ENCODE measurements around the gene JPT2.

Gene JPT2

DNA sequence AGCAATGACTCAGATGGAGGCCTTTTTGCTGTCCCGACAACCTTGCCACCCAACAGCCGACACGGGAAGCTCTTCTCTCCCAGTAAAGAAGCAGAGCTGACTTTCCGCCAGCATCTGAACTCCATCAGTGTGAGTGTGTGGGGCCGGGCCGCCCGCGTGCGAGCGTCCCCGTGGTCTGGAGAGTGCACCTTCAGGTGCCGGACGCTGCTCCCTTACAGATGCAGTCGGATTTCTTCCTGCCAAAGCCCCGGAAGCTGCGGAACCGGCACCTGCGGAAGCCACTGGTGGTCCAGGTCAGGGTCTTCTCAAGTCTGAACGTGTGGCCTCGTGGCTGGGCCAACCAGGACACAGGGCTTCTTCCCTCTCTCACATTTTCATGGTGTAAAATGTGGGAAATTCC, 15.5 kb upstream of the JPT2 start:
- Histone ChIP-seq H2BK5ac (ENCODE audit: low read length) (no peak overlapping the region), H3K4ac (ENCODE audit: low read length) (no peak overlapping the region), H4K8ac (ENCODE audit: low read depth, low read length) (no peak overlapping the region), H3K4me1 (ENCODE audit: control insufficient read depth in 2 of 2, insufficient read depth in 1 of 2, low read depth in 1 of 2, low read length in 2 of 2) (no peaks in the 10 kb centered on the region), H2AFZ (ENCODE audit: low read length) (no peak overlapping the region), H3K4me2 (ENCODE audit: insufficient read depth, low read length, poor library complexity, severe bottlenecking) (no peak overlapping the region), H3K18ac (ENCODE audit: low read length) (no peak overlapping the region), H3K23ac (ENCODE audit: low read depth, low read length, poor library complexity) (no peak overlapping the region), H2BK15ac (ENCODE audit: low read length) (no peak overlapping the region), H3K27ac (replicated peaks; ENCODE audit: low read length) (no peak overlapping the region), H3K36me3 (replicated peaks in 1 of 2; ENCODE audit: control insufficient read depth in 2 of 2, insufficient read depth in 2 of 2, low read length in 2 of 2) (peaks cover 63 to 92% of the 10 kb centered on the region in 2 donors), H3K4me3 (ENCODE audit: low read length in 2 of 2) (no peak overlapping the region), H2AK5ac (ENCODE audit: low read depth, low read length) (no peak overlapping the region), H4K91ac (ENCODE audit: low read depth, low read length, poor library complexity) (no peak overlapping the region), H3K79me1 (ENCODE audit: low read depth, low read length) (no peaks in the 10 kb centered on the region), H2BK12ac (ENCODE audit: low read length) (no peak overlapping the region), H3K9ac (ENCODE audit: low read depth, low read length, poor library complexity) (peak overlapping the region; percentile 3), H3K27me3 (ENCODE audit: control insufficient read depth in 3 of 3, insufficient read depth in 3 of 3, low read depth in 1 of 3, low read length in 3 of 3) (no peaks in the 10 kb centered on the region), H3K9me3 (replicated peaks in 1 of 2; ENCODE audit: control insufficient read depth in 2 of 2, insufficient read depth in 1 of 2, low read depth in 1 of 2, low read length in 2 of 2) (no peaks in the 10 kb centered on the region), H3K14ac (ENCODE audit: low read length) (no peak overlapping the region), H2BK120ac (ENCODE audit: low read depth, low read length) (no peak overlapping the region)
- no peak for DNase-seq (ENCODE audit: low spot score)
- no CpG with 5 or more reads among the region's 20 CpGs for WGBS, 2 donors (ENCODE audit: extremely low coverage in 2 of 2, insufficient read length in 2 of 2, insufficient replicate concordance in 1 of 2)

DNA sequence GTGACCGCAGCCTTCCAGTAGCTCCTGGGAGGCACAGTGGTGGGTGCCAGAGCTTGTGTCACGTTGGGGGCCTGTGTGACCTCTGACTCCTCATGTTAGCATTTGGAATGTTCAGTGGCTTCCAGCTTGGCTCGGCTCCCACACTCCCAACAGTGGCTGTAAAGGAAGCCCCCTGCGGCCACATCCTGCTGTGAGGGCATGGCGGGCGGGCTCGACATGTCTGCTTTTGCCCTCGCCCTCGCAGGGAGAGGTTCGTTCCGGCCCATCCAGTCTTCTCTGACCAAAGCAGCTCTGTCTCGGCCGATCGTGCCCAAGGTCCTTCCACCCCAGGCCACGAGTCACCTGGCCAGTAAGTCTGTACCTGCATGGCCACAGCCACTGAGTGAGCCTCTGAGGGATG, 12.2 kb upstream of the JPT2 start:
- no CpG with 5 or more reads among the region's 15 CpGs for WGBS, 2 donors (ENCODE audit: extremely low coverage in 2 of 2, insufficient read length in 2 of 2, insufficient replicate concordance in 1 of 2)
- no peak for DNase-seq (ENCODE audit: low spot score)

DNA sequence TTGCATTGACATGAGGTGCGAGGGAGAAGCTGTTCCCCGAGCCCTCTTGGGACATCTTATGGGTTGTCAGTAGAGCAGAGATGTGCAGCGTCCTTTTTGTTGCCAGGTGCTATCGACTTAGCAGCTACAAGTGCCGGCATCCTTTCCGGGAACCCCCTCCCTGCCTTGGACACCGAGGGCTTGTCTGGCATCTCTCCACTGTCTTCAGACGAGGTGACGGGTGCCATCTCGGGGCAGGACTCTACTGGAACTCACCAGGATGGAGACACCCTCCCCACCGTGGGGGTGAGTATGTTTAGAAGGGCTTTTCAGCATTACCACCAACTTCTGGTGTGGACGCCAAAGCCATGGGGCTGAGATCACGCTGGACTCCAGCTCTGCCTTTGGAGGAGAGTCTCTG, 11.8 kb upstream of the JPT2 start:
- H3K14ac ChIP-seq (ENCODE audit: low read length), result no peak overlapping the region
- peaks cover 3% of the 10 kb centered on the region for H3K79me1 ChIP-seq (ENCODE audit: low read depth, low read length)
- no peak overlapping the region for H3K9ac ChIP-seq (ENCODE audit: low read depth, low read length, poor library complexity)
- H3K9me3 ChIP-seq (replicated peaks in 1 of 2; ENCODE audit: control insufficient read depth in 2 of 2, insufficient read depth in 1 of 2, low read depth in 1 of 2, low read length in 2 of 2), result no peaks in the 10 kb centered on the region
- no peak overlapping the region for H2AK5ac ChIP-seq (ENCODE audit: low read depth, low read length)
- no peak overlapping the region for H4K8ac ChIP-seq (ENCODE audit: low read depth, low read length)
- no CpG with 5 or more reads among the region's 13 CpGs for WGBS, 2 donors (ENCODE audit: extremely low coverage in 2 of 2, insufficient read length in 2 of 2, insufficient replicate concordance in 1 of 2)
- no peak overlapping the region for H2BK120ac ChIP-seq (ENCODE audit: low read depth, low read length)
- no peak overlapping the region for H2AFZ ChIP-seq (ENCODE audit: low read length)
- no peak overlapping the region for H3K27ac ChIP-seq (replicated peaks; ENCODE audit: low read length)
- no peak for DNase-seq (ENCODE audit: low spot score)
- peaks cover 75 to 96% of the 10 kb centered on the region in 2 donors for H3K36me3 ChIP-seq (replicated peaks in 1 of 2; ENCODE audit: control insufficient read depth in 2 of 2, insufficient read depth in 2 of 2, low read length in 2 of 2)
- H3K4me1 ChIP-seq (ENCODE audit: control insufficient read depth in 2 of 2, insufficient read depth in 1 of 2, low read depth in 1 of 2, low read length in 2 of 2), result no peaks in the 10 kb centered on the region
- no peak overlapping the region for H4K91ac ChIP-seq (ENCODE audit: low read depth, low read length, poor library complexity)
- H3K4me2 ChIP-seq (ENCODE audit: insufficient read depth, low read length, poor library complexity, severe bottlenecking), result no peak overlapping the region
- H2BK5ac ChIP-seq (ENCODE audit: low read length), result no peak overlapping the region
- no peak overlapping the region for H2BK15ac ChIP-seq (ENCODE audit: low read length)
- no peak overlapping the region for H2BK12ac ChIP-seq (ENCODE audit: low read length)
- no peak overlapping the region for H3K23ac ChIP-seq (ENCODE audit: low read depth, low read length, poor library complexity)
- no peak overlapping the region for H3K18ac ChIP-seq (ENCODE audit: low read length)
- no peaks in the 10 kb centered on the region for H3K27me3 ChIP-seq (ENCODE audit: control insufficient read depth in 3 of 3, insufficient read depth in 3 of 3, low read depth in 1 of 3, low read length in 3 of 3)
- no peak overlapping the region for H3K4me3 ChIP-seq (ENCODE audit: low read length in 2 of 2)
- H3K4ac ChIP-seq (ENCODE audit: low read length), result no peak overlapping the region

More for the DNA sequence above, 12.2 kb upstream of the JPT2 start:
- Histone ChIP-seq H2BK120ac (ENCODE audit: low read depth, low read length) (no peak overlapping the region), H3K4me3 (ENCODE audit: low read length in 2 of 2) (no peak overlapping the region), H2AK5ac (ENCODE audit: low read depth, low read length) (no peak overlapping the region), H3K9me3 (replicated peaks in 1 of 2; ENCODE audit: control insufficient read depth in 2 of 2, insufficient read depth in 1 of 2, low read depth in 1 of 2, low read length in 2 of 2) (no peaks in the 10 kb centered on the region), H3K79me1 (ENCODE audit: low read depth, low read length) (peaks cover 2% of the 10 kb centered on the region), H2BK15ac (ENCODE audit: low read length) (no peak overlapping the region), H2AFZ (ENCODE audit: low read length) (no peak overlapping the region), H3K4ac (ENCODE audit: low read length) (no peak overlapping the region), H3K4me2 (ENCODE audit: insufficient read depth, low read length, poor library complexity, severe bottlenecking) (no peak overlapping the region), H3K27me3 (ENCODE audit: control insufficient read depth in 3 of 3, insufficient read depth in 3 of 3, low read depth in 1 of 3, low read length in 3 of 3) (no peaks in the 10 kb centered on the region), H4K8ac (ENCODE audit: low read depth, low read length) (no peak overlapping the region), H3K14ac (ENCODE audit: low read length) (no peak overlapping the region), H2BK5ac (ENCODE audit: low read length) (no peak overlapping the region), H4K91ac (ENCODE audit: low read depth, low read length, poor library complexity) (no peak overlapping the region), H3K18ac (ENCODE audit: low read length) (no peak overlapping the region), H3K23ac (ENCODE audit: low read depth, low read length, poor library complexity) (no peak overlapping the region), H3K4me1 (ENCODE audit: control insufficient read depth in 2 of 2, insufficient read depth in 1 of 2, low read depth in 1 of 2, low read length in 2 of 2) (no peaks in the 10 kb centered on the region), H3K27ac (replicated peaks; ENCODE audit: low read length) (no peak overlapping the region), H3K36me3 (replicated peaks in 1 of 2; ENCODE audit: control insufficient read depth in 2 of 2, insufficient read depth in 2 of 2, low read length in 2 of 2) (peaks cover 70 to 94% of the 10 kb centered on the region in 2 donors), H2BK12ac (ENCODE audit: low read length) (no peak overlapping the region), H3K9ac (ENCODE audit: low read depth, low read length, poor library complexity) (no peak overlapping the region)

DNA sequence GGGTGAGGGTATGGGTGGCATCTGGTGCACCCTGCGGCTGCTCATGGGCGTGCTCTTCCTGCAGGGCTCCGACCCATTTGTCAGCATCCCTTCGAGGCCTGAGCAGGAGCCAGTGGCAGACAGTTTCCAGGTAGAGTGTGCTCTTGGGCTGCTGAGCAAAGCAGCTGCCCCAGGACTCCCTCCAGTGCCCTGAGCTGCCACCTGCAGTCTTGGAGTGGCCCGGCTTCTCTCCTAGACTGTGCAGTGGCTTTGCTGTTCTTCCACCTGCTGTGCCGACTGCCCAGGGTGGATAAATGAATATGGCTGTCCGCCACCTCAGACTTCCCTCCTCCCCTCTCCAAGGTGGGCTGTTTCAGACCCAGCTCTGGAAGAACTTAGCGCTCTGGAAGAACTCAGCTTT, 10.8 kb upstream of the JPT2 start:
- no peak overlapping the region for H4K91ac ChIP-seq (ENCODE audit: low read depth, low read length, poor library complexity)
- H3K23ac ChIP-seq (ENCODE audit: low read depth, low read length, poor library complexity), result no peak overlapping the region
- no peak overlapping the region for H2BK15ac ChIP-seq (ENCODE audit: low read length)
- H2BK5ac ChIP-seq (ENCODE audit: low read length), result no peak overlapping the region
- H3K4ac ChIP-seq (ENCODE audit: low read length), result no peak overlapping the region
- no peaks in the 10 kb centered on the region for H3K9me3 ChIP-seq (replicated peaks in 1 of 2; ENCODE audit: control insufficient read depth in 2 of 2, insufficient read depth in 1 of 2, low read depth in 1 of 2, low read length in 2 of 2)
- no peak overlapping the region for H2AFZ ChIP-seq (ENCODE audit: low read length)
- no peak overlapping the region for H4K8ac ChIP-seq (ENCODE audit: low read depth, low read length)
- H2BK12ac ChIP-seq (ENCODE audit: low read length), result no peak overlapping the region
- H3K27ac ChIP-seq (replicated peaks; ENCODE audit: low read length), result no peak overlapping the region
- WGBS, 2 donors (ENCODE audit: extremely low coverage in 2 of 2, insufficient read length in 2 of 2, insufficient replicate concordance in 1 of 2), result no CpG with 5 or more reads among the region's 8 CpGs
- H3K79me1 ChIP-seq (ENCODE audit: low read depth, low read length), result peaks cover 3% of the 10 kb centered on the region
- H3K18ac ChIP-seq (ENCODE audit: low read length), result no peak overlapping the region
- H3K14ac ChIP-seq (ENCODE audit: low read length), result no peak overlapping the region
- no peak overlapping the region for H3K9ac ChIP-seq (ENCODE audit: low read depth, low read length, poor library complexity)
- H2BK120ac ChIP-seq (ENCODE audit: low read depth, low read length), result no peak overlapping the region
- H2AK5ac ChIP-seq (ENCODE audit: low read depth, low read length), result no peak overlapping the region
- peaks cover 78 to 97% of the 10 kb centered on the region in 2 donors for H3K36me3 ChIP-seq (replicated peaks in 1 of 2; ENCODE audit: control insufficient read depth in 2 of 2, insufficient read depth in 2 of 2, low read length in 2 of 2)
- no peaks in the 10 kb centered on the region for H3K27me3 ChIP-seq (ENCODE audit: control insufficient read depth in 3 of 3, insufficient read depth in 3 of 3, low read depth in 1 of 3, low read length in 3 of 3)
- no peak overlapping the region for H3K4me2 ChIP-seq (ENCODE audit: insufficient read depth, low read length, poor library complexity, severe bottlenecking)
- DNase-seq (ENCODE audit: low spot score), result no peak
- no peak overlapping the region for H3K4me3 ChIP-seq (ENCODE audit: low read length in 2 of 2)
- no peaks in the 10 kb centered on the region for H3K4me1 ChIP-seq (ENCODE audit: control insufficient read depth in 2 of 2, insufficient read depth in 1 of 2, low read depth in 1 of 2, low read length in 2 of 2)
